H1 (cell line): Measurements from ENCODE around the gene KLRC2. TPM values are rescaled to one million over a fixed set of nuclear protein-coding genes. Genes with fewer than 3 reads are reported as not detected.

Source experiments
- ATF3 ChIP-seq: IDR thresholded peaks from 2 replicates; pipeline ENCODE4 v1.6.1; 2011; ENCODE audit warnings: low read depth, mild to moderate bottlenecking, low read length; ENCODE audit not compliant: insufficient read depth
- CBX8 ChIP-seq: fragments of 300-800, 300-1000 bp; sonication (generic); IDR thresholded peaks from 2 replicates; pipeline ENCODE4 v1.7.1; 2016; ENCODE audit warnings: low read depth, low read length, borderline replicate concordance
- E2F6 ChIP-seq: IDR thresholded peaks from 2 replicates; pipeline ENCODE4 v1.6.1; 2012; ENCODE audit warnings: inconsistent platforms
- EZH2 ChIP-seq: fragments of 200-600 bp; sonication (generic); IDR thresholded peaks from 2 replicates; pipeline ENCODE4 v1.7.1; 2012; ENCODE audit warnings: low read depth, mild to moderate bottlenecking, moderate library complexity, low read length, inconsistent platforms; ENCODE audit not compliant: severe bottlenecking
- MAFK ChIP-seq: IDR thresholded peaks from 2 replicates; pipeline ENCODE4 v1.6.1; 2012; ENCODE audit warnings: low read depth, mild to moderate bottlenecking, improper control_type of control experiment, low read length
- NANOG ChIP-seq: IDR thresholded peaks from 2 replicates; pipeline ENCODE4 v1.6.1; 2011; ENCODE audit warnings: low read length, low read depth, mild to moderate bottlenecking, inconsistent platforms; ENCODE audit not compliant: insufficient read depth, poor library complexity, severe bottlenecking
- PHF8 ChIP-seq: fragments of 200-600 bp; sonication (generic); conservative IDR thresholded peaks from 2 replicates; pipeline ENCODE4 v1.7.1; 2012; ENCODE audit warnings: low read depth, mild to moderate bottlenecking, inconsistent platforms, low read length, moderate library complexity
- POU5F1 ChIP-seq: IDR thresholded peaks from 2 replicates; pipeline ENCODE4 v1.6.1; 2011; ENCODE audit warnings: low read depth, mild to moderate bottlenecking, low read length, moderate library complexity
- RFX5 ChIP-seq: IDR thresholded peaks from 2 replicates; pipeline ENCODE4 v1.6.1; 2011; ENCODE audit warnings: low read depth, low read length, improper control_type of control experiment, borderline replicate concordance
- RNF2 ChIP-seq: fragments of 200-900, 300-1000 bp; sonication (generic); IDR thresholded peaks from 2 replicates; pipeline ENCODE4 v1.7.1; 2016; ENCODE audit warnings: borderline replicate concordance, low read depth, mild to moderate bottlenecking, antibody characterized with exemption, low read length; ENCODE audit not compliant: poor library complexity, severe bottlenecking; ENCODE audit errors: missing control alignments
- polyA plus RNA-seq, 7 experiments: library from polyadenylated mRNA; depleted of rRNA in 3 of 7; stranded (reverse) in 5 of 7; unstranded in 2 of 7; fragments of >200 nt in 5 of 7; fragments of 200-250 nt in 2 of 7; gene quantifications; 1 replicate in 5 of 7; 2 replicates in 1 of 7; 4 replicates in 1 of 7; pipeline versions ENCODE4 v1.2.1 to v1.2.3, GENCODE V29; 2011 to 2013; ENCODE audit warnings: missing spikeins in 2 of 7, mixed read lengths in 2 of 7
- total RNA-seq: library from RNA; stranded (reverse); fragmentation: NEBNext Ultra II Directional; extraction: Animal tissue kit (Norgen Biotek cat#: 25700); gene quantifications from 2 replicates; pipeline ENCODE4 v1.2.1, GENCODE V29; 2021

Gene KLRC2
- total and polyA plus RNA-seq, 2 of the 8 experiments (the other 6 are each of a cell fraction or from before 2014, with no cell fraction given), result not detected

GRCh38 chr12:10381928-10382628, 53.7 kb downstream of the KLRC2 start (continued):
- no peak for TF ChIP-seq E2F6
- no peak for TF ChIP-seq RFX5
- TF ChIP-seq POU5F1, result no peak
- TF ChIP-seq ATF3, result no peak
- TF ChIP-seq PHF8, result no peak
- no peak for TF ChIP-seq NANOG
- TF ChIP-seq EZH2, result no peak
- no peak for TF ChIP-seq CBX8
- TF ChIP-seq RNF2, result no peak
- no peak for TF ChIP-seq MAFK

Other genes with a start within 250 kb of the KLRC2 start
- gene GABARAPL1, start 223.1 kb downstream of the KLRC2 start, total RNA-seq, result 80.9 and 87.9 TPM in 2 replicates
- 35.9 and 56.1 TPM in 2 replicates for gene GABARAPL1, start 223.1 kb downstream of the KLRC2 start, polyA plus RNA-seq (2011; rRNA removed)
- gene KLRD1, start 128.1 kb downstream of the KLRC2 start, total RNA-seq, result 0.06 TPM in 1 of 2 replicates, not detected in the other
- gene KLRD1, start 128.1 kb downstream of the KLRC2 start, polyA plus RNA-seq (2011; rRNA removed), result under 0.01 and 0.02 TPM in 2 replicates
- not detected in 2 replicates for gene KLRK1, start 46.0 kb downstream of the KLRC2 start, total RNA-seq
- gene KLRK1, start 46.0 kb downstream of the KLRC2 start, polyA plus RNA-seq (2011; rRNA removed), result not detected in 2 replicates
- gene KLRC4, start 26.3 kb downstream of the KLRC2 start, total RNA-seq, result not detected in 2 replicates
- gene KLRC4, start 26.3 kb downstream of the KLRC2 start, polyA plus RNA-seq (2011; rRNA removed), result not detected in 2 replicates
- gene KLRC3, start 15.4 kb downstream of the KLRC2 start, total RNA-seq, result not detected in 2 replicates
- not detected in 2 replicates for gene KLRC3, start 15.4 kb downstream of the KLRC2 start, polyA plus RNA-seq (2011; rRNA removed)
- gene KLRC1, start 17.4 kb upstream of the KLRC2 start, total RNA-seq, result not detected in 2 replicates
- gene KLRC1, start 17.4 kb upstream of the KLRC2 start, polyA plus RNA-seq (2011; rRNA removed), result not detected in 2 replicates
- gene EIF2S3B, start 69.9 kb upstream of the KLRC2 start, total RNA-seq, result 5.3 and 6.7 TPM in 2 replicates
- 2.8 and 3.1 TPM in 2 replicates for gene EIF2S3B, start 69.9 kb upstream of the KLRC2 start, polyA plus RNA-seq (2011; rRNA removed)
- gene MAGOHB, start 177.6 kb upstream of the KLRC2 start, total RNA-seq, result 51.9 and 53.7 TPM in 2 replicates
- 6.6 and 21.5 TPM in 2 replicates for gene MAGOHB, start 177.6 kb upstream of the KLRC2 start, polyA plus RNA-seq (2011; rRNA removed)
- gene STYK1, start 238.0 kb upstream of the KLRC2 start, total RNA-seq, result 1.1 and 1.6 TPM in 2 replicates
- 0.38 and 0.61 TPM in 2 replicates for gene STYK1, start 238.0 kb upstream of the KLRC2 start, polyA plus RNA-seq (2011; rRNA removed)